GM19467 (cell line): ENCODE measurements around the gene CHST8.
"Not testable (repeated sequence)": the region's sequence is repeated elsewhere in the genome, so short reads cannot be mapped to it uniquely, and the experiment has no call there.

Source experiments
- ATAC-seq: cut with Tn5 transposase; IDR thresholded peaks from one replicate; pipeline ENCODE4 v1.9.1; 2021; ENCODE audit warnings: mild to moderate bottlenecking, moderate library complexity; ENCODE audit not compliant: unreplicated experiment

The CHST8 gene, protein sequence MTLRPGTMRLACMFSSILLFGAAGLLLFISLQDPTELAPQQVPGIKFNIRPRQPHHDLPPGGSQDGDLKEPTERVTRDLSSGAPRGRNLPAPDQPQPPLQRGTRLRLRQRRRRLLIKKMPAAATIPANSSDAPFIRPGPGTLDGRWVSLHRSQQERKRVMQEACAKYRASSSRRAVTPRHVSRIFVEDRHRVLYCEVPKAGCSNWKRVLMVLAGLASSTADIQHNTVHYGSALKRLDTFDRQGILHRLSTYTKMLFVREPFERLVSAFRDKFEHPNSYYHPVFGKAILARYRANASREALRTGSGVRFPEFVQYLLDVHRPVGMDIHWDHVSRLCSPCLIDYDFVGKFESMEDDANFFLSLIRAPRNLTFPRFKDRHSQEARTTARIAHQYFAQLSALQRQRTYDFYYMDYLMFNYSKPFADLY

GRCh38 chr19:33621811-33622504 is at the start of gene CHST8:
TSS of gene CHST8 (plus strand) at chr19:33621953. CDS start at chr19:33689262, 67,309 bp downstream.
- ATAC-seq, result no peak

DNA sequence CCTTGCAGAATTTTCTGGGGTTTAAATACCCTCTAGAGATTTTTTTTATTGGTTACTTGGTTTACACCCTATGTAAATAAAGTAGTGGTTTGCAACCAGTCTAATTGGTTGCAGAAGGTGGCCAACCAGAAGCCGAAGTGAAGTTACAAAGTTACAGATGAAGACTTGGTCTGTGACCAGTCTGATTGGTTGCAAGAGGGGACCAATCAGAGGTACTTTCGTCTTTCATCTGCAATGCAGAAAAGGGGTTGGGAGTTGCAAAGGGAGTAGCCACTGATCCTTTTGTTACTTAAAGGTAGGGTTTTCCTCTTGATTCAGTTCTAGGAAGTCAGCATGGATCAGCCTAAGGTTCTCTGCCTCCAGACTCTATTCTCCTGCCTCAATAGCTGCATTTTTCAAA is 48.8 kb upstream of the CHST8 start:
- no peak for ATAC-seq

DNA sequence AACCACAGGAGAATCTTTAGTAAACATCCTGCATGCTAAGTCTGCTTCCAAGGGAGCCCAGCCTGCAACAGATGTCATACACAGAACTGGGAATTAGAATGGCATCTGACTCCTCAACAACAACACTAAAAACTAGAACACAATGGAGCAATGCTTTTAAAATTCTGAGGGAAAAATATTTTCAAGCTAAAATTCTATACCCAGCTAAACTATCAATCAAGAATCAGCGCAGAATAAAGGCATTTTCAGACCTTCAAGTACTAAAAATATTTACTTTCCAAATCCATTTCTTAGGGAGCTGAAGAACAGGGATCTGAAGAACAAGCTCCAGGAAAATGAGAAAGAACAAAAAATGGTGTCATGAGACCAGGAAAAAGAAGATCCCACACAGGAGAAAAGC is 46.9 kb upstream of the CHST8 start:
- no peak for ATAC-seq

DNA sequence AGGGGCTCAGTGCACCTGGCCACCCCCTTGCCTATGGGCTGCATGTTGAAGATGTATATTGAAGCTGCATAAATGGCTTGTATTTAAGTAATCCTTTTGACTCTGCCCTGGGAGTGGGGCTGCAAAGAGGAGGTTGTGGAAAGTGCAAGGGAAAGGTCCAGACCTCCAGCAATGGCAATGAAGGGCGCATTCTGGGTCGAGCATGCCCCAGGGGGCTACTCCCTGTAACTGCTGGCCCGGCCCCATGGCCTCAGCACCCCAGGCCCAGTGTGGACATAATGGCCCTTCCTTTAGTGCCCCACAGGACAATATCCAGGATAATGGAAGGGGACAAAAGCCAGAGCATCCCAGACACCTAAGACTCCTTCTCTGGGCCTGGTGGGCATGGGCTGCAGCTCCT is 43.1 kb upstream of the CHST8 start:
- ATAC-seq, result no peak

- no peak for ATAC-seq
Measured at GRCh38 chr19:33580026-33580644, 41.6 kb upstream of the CHST8 start.

GRCh38 chr19:33580645-33581037 is 41.1 kb upstream of the CHST8 start:
- no peak for ATAC-seq

DNA sequence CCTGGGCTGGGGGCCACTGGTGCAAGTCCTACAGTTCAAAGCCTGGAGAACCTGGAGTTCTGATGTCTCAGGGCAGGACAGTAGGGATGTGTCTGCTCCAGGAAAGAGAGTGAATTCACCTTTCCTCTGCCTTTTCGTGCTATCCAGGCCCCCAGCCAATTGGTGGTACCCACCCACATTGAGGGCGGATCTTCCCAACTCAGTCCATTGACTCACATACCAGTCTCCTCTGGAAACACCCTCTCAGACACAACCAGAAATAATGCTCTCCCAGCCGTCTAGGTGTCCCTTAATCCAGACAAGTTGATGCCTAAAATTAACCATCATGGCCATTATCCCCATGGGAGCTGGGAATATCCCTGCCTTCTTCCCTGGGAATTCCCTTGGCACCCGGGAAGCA is 38.8 kb upstream of the CHST8 start:
- ATAC-seq, result no peak

GRCh38 chr19:33587150-33587549 is 34.6 kb upstream of the CHST8 start:
- no peak for ATAC-seq

- ATAC-seq, result no peak
Measured at GRCh38 chr19:33590224-33590623, 31.5 kb upstream of the CHST8 start.

DNA sequence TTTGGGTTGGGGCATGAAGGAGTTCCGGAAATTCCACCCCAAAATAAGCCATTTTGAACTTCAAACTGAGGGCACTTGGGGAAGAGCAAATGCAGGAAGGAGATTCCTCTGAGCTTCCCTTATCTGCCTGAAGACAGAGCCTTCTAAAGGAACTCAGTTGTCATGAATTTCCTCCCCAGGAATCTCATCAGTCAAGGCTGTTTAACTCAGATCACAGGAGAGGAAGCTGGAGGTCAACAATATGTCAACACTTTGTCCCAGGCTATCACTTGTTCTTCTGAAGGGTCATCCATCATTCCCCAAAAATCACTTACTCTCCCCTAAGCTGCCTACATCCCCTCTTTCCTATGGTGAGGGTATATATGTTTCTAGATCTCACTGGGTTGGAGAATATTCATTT is 26.0 kb upstream of the CHST8 start:
- no peak for ATAC-seq

DNA sequence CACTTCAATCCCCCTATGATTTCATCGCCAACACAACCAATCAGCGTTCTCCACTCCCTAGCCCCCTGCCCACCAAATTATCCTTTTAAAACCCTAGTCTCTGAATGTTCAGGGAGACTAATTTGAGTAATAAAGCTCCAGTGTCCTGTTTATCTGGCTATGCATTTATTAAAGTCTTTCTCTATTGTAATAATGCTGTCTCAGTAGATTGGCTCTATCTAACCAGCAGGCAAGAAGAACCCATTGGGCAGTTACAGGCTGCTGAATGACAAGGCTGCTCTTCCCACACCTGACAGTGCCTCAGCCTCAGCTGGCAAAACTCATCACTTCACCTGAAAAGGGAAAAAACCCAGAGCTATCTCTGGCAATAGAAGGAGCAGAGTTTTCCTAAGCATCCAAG is 20.2 kb upstream of the CHST8 start:
- no peak for ATAC-seq

- no peak for ATAC-seq
Measured at GRCh38 chr19:33602576-33603204, 19.1 kb upstream of the CHST8 start.

DNA sequence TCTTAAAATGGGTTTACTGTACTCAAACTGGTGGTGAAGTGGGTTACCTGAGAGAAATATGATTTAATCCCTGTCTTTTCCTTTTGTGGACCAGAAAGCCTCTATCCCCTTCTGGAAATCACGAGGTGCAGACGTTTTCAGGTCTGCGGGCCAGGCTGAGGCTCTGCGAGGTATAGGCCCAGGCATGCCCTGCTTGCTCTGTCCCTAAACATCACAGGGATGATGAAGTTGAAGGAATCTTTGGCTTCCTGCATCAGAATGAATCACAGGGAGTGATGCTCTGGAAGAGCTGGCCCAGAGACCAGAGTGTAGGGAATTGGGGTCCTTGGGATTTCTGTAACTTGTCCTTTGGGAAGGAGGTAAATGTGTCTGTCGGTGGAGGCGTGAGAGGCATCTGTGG is 18.4 kb upstream of the CHST8 start:
- ATAC-seq, result no peak

GRCh38 chr19:33604651-33605050 is 17.1 kb upstream of the CHST8 start:
- no peak for ATAC-seq

DNA sequence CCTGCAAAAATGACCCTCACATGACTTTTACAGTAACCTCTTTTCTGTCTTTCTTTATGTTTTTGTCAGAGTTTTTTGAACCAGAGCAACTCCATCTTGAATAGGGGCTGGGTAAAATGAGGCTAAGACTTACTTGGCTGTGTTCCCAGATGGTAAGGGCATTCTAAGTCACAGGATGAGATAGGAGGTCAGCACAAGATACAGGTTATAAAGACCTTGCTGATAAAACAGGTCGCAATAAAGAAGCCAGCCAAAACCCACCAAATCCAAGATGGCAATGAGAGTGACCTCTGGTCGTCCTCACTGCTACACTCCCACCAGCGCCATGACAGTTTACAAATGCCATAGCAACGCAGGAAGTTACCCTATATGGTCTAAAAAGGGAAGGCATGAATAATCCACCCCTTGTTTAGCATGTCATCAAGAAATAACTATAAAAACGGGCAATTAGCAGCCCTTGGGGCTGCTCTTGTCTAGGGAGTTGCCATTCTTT is 15.9 kb upstream of the CHST8 start:
- not testable (repeated sequence) for ATAC-seq

DNA sequence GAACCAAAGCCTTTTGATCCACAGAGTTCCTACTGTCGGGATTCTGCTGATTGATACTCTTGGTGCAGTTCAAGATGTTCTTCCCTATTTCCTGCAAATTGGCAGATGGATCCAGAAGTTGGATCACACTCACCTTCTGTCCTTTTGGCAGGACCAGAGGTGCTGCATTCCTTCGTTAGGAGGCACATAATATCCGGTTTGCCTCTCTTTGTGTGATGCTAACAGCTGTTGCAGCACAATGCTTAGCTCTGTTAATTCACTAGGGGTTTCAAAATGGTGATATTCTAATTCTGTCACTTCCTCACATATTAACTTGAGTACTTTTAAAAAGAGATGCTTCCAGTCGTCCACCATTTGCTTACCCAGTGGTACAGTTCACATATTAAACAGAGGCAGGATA is 15.2 kb upstream of the CHST8 start:
- ATAC-seq, result no peak

DNA sequence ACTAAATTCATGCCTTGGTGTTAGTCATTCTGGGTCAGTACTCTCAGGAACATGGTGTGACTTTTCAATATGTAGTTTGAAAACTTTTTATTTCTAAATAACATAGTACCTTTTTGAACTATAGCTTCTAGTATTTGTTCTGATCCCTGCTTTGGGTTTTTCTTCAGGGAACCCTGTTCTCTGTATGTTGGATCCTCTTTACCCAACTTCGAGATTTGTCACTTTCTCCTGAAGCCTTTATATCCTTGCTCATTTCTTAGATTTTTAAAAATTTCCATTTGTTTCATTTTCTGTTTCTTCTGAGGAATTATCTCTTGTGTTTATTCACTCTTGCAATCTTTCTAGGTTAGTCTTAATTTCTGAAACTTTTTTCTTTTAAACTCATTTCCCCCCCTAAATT is 12.4 kb upstream of the CHST8 start:
- ATAC-seq, result no peak

DNA sequence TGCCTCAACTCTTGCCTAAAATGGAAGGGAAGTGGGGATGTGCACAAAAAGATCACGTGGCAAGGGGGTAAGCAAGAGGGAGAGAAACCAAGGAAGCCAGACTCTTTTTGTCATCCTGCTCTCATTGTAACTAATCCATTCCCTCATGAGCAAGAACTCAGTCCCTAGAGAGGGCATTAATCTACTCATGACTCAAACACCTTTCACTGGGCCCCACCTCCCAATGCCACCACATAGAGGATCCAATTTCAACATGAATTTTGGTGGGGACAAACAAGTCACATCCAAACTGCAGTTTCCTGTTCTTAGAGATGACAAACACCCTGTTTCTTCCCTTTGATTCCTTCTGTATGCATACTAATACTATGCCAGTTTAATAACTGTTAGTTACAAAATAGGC is 11.2 kb upstream of the CHST8 start:
- ATAC-seq, result no peak

GRCh38 chr19:33612928-33613619 is 8.7 kb upstream of the CHST8 start:
- ATAC-seq, result no peak

- no peak for ATAC-seq
Measured at GRCh38 chr19:33613620-33614000, 8.1 kb upstream of the CHST8 start.

- no peak for ATAC-seq
Measured at GRCh38 chr19:33616346-33616745, 5.4 kb upstream of the CHST8 start.
